GM12875 (cell line): Measurements from ENCODE around the gene SHMT2.

Experiments used
- H3K4me3 ChIP-seq: one replicate; pipeline ENCODE4 v1.5.1; 2011; ENCODE audit warnings: low read depth, low read length, control low read depth
- TF ChIP-seq, protein P1 (sequence below): IDR thresholded peaks from 2 replicates; pipeline ENCODE4 v1.5.1; 2011; ENCODE audit warnings: low read depth, mild to moderate bottlenecking, control low read depth, inconsistent platforms, low read length, moderate library complexity, borderline replicate concordance; ENCODE audit not compliant: insufficient read depth

The SHMT2 gene

DNA sequence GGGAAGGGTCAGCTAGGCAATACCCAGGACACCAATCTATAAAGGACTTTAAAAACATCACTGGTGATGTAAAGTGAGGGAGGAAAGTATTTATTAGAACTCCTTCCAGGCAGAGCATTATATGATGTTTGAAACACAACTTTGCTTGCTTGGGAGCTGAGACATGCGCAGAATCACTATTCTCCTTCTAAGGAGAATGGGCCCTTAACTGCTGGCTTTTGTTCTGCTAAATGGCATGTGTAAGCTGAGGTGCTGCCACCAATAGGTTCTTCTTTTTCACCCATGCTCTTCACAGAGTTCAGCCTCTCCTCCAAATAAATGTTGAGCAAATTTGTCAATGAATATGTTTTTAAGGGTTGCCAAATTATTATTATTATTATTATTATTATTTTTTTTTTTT, 17.5 kb downstream of the SHMT2 start:
- no peak overlapping the region for H3K4me3 ChIP-seq
- TF ChIP-seq, protein P1, sequence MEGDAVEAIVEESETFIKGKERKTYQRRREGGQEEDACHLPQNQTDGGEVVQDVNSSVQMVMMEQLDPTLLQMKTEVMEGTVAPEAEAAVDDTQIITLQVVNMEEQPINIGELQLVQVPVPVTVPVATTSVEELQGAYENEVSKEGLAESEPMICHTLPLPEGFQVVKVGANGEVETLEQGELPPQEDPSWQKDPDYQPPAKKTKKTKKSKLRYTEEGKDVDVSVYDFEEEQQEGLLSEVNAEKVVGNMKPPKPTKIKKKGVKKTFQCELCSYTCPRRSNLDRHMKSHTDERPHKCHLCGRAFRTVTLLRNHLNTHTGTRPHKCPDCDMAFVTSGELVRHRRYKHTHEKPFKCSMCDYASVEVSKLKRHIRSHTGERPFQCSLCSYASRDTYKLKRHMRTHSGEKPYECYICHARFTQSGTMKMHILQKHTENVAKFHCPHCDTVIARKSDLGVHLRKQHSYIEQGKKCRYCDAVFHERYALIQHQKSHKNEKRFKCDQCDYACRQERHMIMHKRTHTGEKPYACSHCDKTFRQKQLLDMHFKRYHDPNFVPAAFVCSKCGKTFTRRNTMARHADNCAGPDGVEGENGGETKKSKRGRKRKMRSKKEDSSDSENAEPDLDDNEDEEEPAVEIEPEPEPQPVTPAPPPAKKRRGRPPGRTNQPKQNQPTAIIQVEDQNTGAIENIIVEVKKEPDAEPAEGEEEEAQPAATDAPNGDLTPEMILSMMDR, result no peak

DNA sequence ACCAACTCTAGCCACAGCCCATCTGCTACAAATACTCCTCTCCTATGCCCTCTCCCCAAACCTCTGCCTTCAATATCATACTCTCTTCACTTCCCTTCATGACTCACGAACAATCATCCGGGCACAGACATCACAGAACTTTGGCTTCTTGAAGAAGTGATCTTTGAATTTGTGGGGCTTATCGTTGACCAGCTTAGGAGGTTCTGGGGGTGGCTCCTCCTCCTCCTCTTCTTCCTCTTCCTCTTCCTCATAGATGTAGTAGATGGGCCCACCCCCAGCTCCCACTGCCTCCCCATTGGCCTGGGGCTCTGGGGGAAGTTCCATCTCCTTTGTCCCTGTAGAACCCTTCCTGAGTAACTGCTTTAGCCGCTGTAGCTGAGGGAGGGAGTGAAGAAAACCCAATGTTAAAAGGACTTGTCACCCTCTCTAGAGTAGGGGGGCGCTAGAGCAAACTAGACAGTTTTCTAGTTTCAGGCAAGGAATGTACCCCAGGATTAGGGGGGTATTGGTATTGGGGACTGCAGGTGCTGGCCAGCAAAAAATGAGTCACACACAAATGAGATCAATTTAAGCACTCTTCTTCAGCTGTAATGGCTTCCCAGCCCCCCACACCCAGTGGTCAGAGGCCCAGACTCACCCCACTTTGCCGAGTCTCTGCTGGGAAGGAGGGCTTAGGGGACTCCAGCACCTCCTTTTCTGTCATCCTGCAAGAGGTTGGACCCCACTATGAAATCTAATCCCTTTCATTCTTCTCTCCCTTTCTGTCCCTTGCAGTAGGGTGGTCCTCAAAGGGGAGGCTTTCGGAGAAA, 19.6 kb downstream of the SHMT2 start:
- no peak overlapping the region for H3K4me3 ChIP-seq
- TF ChIP-seq, protein P1, result no peak

DNA sequence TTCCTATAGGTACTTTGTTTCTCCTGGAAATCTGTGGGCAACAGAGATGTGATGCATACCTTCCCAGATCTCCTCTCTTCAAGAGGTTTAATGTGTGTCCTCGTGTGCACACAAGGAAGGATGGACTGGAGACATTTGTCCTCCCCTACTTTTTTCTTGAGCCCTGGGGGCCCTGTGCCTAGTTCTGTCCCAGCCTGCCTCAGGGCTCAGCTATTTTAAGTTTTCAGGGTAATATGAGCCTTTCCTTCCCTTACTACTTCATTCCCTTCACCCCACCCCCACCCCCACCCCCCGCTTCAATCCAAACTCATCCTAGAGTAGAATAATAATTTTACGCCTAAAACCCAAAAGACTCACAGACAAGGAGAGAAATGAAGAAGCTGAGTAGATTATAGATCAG, 21.0 kb downstream of the SHMT2 start:
- TF ChIP-seq, protein P1, result no peak
- no peak overlapping the region for H3K4me3 ChIP-seq

DNA sequence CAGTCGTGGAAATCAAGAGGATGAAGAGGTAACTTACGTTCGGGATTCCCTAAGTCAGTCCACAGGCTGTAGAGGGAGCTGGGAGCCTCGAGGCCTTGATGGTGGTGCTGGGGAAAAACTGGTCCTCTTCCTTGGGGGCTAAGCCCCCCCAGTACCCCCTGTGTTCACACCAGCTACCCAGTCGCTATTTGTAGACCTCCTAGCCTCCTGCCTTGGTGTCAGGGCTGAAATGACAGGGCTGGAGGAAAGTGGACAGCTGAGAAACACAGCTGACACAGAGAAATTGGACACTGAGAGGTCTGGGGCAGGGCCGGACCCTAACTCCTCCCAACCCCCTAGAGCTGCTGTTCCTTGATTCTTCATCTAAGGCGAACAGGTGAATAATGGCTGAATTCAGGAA, 21.4 kb downstream of the SHMT2 start, which contains the start of gene STAC3:
TSS of gene STAC3 (minus strand) at position 232 of the 400 bp plus-strand sequence. CDS start 1,551 bp downstream, outside the sequence.
- H3K4me3 ChIP-seq, result no peak within 1 kb of the TSS

DNA sequence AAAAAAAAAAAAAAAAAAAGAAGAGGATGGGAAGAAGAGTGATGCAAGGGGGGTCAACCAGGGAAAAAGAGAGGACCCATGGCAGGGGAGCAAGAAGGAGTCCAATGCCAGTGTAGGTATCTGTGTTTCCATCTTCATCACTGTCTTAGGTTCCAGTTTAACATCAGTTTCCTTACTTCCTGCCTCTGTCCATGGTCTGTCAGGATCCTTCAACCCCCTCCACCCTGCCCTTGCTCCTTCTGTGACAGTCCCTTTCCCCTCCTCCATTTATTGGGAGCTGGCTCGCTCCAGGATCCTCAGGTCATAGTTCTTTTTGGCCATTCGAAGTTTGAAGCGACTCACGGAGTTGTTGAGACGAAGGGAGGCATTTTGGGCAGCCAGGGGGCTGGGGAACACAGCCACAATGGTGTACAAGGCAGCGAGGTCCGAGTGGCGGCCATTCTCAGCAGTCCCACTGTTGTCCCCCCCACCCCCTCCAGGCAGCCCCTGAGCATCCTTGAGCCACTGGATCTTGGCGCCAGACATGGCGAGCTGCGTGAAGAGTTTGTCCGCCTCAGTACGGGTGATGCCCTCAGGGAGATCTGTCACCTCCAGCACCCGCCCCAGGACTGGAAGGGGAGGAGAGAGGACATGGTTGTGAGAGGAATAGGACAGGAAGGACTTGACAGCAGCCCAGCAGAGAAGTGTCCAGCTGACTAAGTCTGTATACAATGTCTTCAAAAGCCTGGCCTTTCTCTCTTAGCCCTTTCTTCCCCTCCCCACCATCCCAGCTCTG, 25.2 kb downstream of the SHMT2 start:
- TF ChIP-seq, protein P1, result no peak
- H3K4me3 ChIP-seq, result no peak overlapping the region

More for the DNA sequence above, 21.4 kb downstream of the SHMT2 start, which contains the start of gene STAC3:
- TF ChIP-seq, protein P1, result no peak

DNA sequence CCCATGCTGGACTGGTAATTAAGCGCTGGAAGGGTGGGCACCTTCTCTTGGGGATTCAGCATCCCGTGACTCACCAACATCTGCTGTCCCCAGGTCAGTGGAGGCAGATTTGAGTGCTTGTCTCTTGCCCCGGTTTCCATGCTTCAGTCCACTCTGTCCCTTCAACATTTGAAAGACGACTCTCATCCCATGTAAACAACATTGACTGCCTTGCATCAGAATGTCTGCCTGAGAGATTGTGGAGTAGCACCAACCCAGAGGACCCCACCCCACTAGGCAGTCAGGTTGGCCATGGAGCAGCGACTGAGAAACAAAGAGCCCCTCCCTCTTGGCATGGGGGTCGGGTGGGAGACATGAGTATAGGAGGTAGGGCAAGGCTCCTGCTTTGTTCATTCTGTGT, 26.4 kb downstream of the SHMT2 start:
- TF ChIP-seq, protein P1, result no peak
- H3K4me3 ChIP-seq, result no peak overlapping the region
